DOHH2 (cell line): ENCODE results near the gene LYPD6B.

ENCODE experiments used
- H3F3A ChIP-seq: fragments of 200-600 bp; sonication (generic), shearing (Covaris generic); 2 replicates; pipeline ENCODE4 v1.6.0; 2016; ENCODE audit warnings: antibody characterized with exemption, mild to moderate bottlenecking; ENCODE audit not compliant: control insufficient read depth, insufficient read depth
- H3K27ac ChIP-seq: fragments of 200-600 bp; sonication (generic); 2 replicates; pipeline ENCODE4 v1.5.1; 2014; ENCODE audit warnings: low read depth, mild to moderate bottlenecking, low read length, moderate library complexity
- H3K27me3 ChIP-seq: fragments of 200-600 bp; sonication (generic); 2 replicates; pipeline ENCODE4 v1.6.1; 2014; ENCODE audit warnings: mild to moderate bottlenecking, low read length, mixed read lengths; ENCODE audit not compliant: control insufficient read depth
- H3K36me3 ChIP-seq: fragments of 200-600 bp; sonication (generic); 2 replicates; pipeline ENCODE4 v1.6.1; 2014; ENCODE audit warnings: mild to moderate bottlenecking, low read length, moderate library complexity, mixed read lengths; ENCODE audit not compliant: control insufficient read depth
- H3K4me1 ChIP-seq: fragments of 200-600 bp; sonication (generic); 2 replicates; pipeline ENCODE4 v1.6.1; 2014; ENCODE audit warnings: mild to moderate bottlenecking, low read length, mixed read lengths; ENCODE audit not compliant: control insufficient read depth
- H3K4me2 ChIP-seq: fragments of 200-600 bp; sonication (generic); 2 replicates; pipeline ENCODE4 v1.6.0; 2014; ENCODE audit warnings: mild to moderate bottlenecking, low read length, moderate library complexity
- H3K4me3 ChIP-seq: fragments of 200-600 bp; sonication (generic); 2 replicates; pipeline ENCODE4 v1.5.1; 2014; ENCODE audit warnings: mild to moderate bottlenecking, low read length, mixed read lengths
- H3K79me2 ChIP-seq: fragments of 200-600 bp; sonication (generic); 2 replicates; pipeline ENCODE4 v1.6.1; 2014; ENCODE audit warnings: mild to moderate bottlenecking, low read length, mixed read lengths; ENCODE audit not compliant: control insufficient read depth
- H3K9me2 ChIP-seq: fragments of 200-600 bp; sonication (generic); replicated peaks from 2 replicates; pipeline ENCODE4 v1.6.1; 2014; ENCODE audit warnings: mild to moderate bottlenecking, low read length, mixed read lengths; ENCODE audit not compliant: control insufficient read depth
- H3K9me3 ChIP-seq: fragments of 200-600 bp; sonication (generic); 2 replicates; pipeline ENCODE4 v1.6.1; 2014; ENCODE audit warnings: antibody characterized with exemption, low read length, mixed read lengths; ENCODE audit not compliant: control insufficient read depth, insufficient read depth
- H4K20me1 ChIP-seq: fragments of 200-600 bp; sonication (generic); 2 replicates; pipeline ENCODE4 v1.6.0; 2014; ENCODE audit warnings: low read depth, mild to moderate bottlenecking, antibody characterized with exemption, low read length, moderate library complexity; ENCODE audit not compliant: control insufficient read depth, insufficient read depth
- CTCF ChIP-seq: fragments of 200-600 bp; sonication (generic); IDR thresholded peaks from one replicate; pipeline ENCODE4 v1.5.1; 2014; ENCODE audit warnings: antibody characterized with exemption, mild to moderate bottlenecking, low read depth, low read length; ENCODE audit not compliant: poor library complexity, severe bottlenecking
- EZH2phosphoT487 ChIP-seq: fragments of 200-600 bp; sonication (generic); IDR thresholded peaks from 2 replicates; pipeline ENCODE4 v1.6.1; 2017; ENCODE audit warnings: borderline replicate concordance, mild to moderate bottlenecking, antibody characterized with exemption, low read length, moderate library complexity, mixed read lengths

Gene LYPD6B

DNA sequence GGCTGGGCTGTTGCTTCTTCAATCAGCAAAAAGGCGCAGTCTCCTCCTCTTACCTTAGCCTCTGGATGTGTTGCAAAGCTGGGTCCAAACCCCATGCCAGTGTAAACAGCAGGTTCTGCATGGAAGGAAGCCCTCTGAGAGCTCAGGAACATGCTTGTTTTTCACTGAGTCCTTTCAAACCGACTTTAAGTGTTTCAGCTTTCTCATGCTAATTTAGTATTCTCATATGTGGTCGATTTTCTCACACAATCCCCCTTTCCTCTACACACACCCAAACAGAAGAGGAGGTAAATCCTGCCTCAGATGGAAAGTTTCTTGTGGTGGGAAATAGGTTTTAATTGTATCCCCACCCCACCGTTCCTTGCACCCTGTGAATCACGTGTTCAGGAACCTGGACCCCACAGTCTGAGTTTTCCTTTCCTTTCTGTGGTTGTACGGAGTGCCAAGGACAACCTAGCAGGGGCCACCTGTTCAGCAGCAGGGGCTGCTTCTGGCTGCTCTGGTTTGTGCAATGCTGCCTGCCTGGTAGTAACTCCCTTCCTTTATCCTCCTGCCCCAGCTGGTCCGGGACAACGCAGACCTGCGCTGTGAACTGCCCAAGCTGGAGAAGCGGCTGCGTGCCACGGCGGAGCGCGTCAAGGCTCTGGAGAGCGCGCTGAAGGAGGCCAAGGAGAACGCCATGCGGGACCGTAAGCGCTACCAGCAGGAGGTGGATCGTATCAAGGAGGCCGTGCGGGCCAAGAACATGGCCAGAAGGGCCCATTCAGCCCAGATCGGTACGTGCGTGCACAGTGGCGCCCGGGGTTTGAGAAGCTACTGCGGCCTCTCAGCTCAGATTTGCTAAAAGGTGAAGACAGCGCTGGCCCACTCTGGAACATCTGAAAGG is 28.7 kb upstream of the LYPD6B start:
- Histone ChIP-seq H3K36me3 (peaks cover 17% of the 10 kb centered on the region), H3K79me2 (no peaks in the 10 kb centered on the region), H3K9me2 (no peaks in the 10 kb centered on the region), H3K4me1 (no peaks in the 10 kb centered on the region), H4K20me1 (no peaks in the 10 kb centered on the region), H3K27ac (no peak overlapping the region), H3K9me3 (no peaks in the 10 kb centered on the region), H3K27me3 (no peaks in the 10 kb centered on the region), H3K4me2 (no peak overlapping the region), H3F3A (no peaks in the 10 kb centered on the region), H3K4me3 (no peak overlapping the region)
- no peak for TF ChIP-seq EZH2phosphoT487
- TF ChIP-seq CTCF = no peak

- Histone ChIP-seq H4K20me1 (no peaks in the 10 kb centered on the region), H3K9me3 (no peaks in the 10 kb centered on the region), H3K9me2 (no peaks in the 10 kb centered on the region), H3K36me3 (peaks cover 17% of the 10 kb centered on the region), H3K4me2 (no peak overlapping the region), H3K27ac (no peak overlapping the region), H3K27me3 (no peaks in the 10 kb centered on the region), H3K4me3 (no peak overlapping the region), H3K79me2 (no peaks in the 10 kb centered on the region), H3F3A (no peaks in the 10 kb centered on the region), H3K4me1 (peaks cover 8% of the 10 kb centered on the region)
- TF ChIP-seq CTCF (no peak), EZH2phosphoT487 (no peak)
Observed at GRCh38 chr2:149012545-149012944, 26.0 kb upstream of the LYPD6B start.

GRCh38 chr2:149015501-149015900 is 23.0 kb upstream of the LYPD6B start:
- no peak overlapping the region for H3K27ac ChIP-seq
- peaks cover 15% of the 10 kb centered on the region for H3F3A ChIP-seq
- H3K36me3 ChIP-seq = peaks cover 17% of the 10 kb centered on the region
- no peak overlapping the region for H3K4me3 ChIP-seq
- no peaks in the 10 kb centered on the region for H3K9me3 ChIP-seq
- no peaks in the 10 kb centered on the region for H3K9me2 ChIP-seq
- peaks cover 38% of the 10 kb centered on the region for H3K4me1 ChIP-seq
- no peaks in the 10 kb centered on the region for H3K27me3 ChIP-seq
- H3K79me2 ChIP-seq = 0 out of 2 replicates have a peak, but pooled peaks cover 2% of the 10 kb centered on the region
- TF ChIP-seq EZH2phosphoT487 (no peak), CTCF (no peak)
- H3K4me2 ChIP-seq = no peak overlapping the region
- H4K20me1 ChIP-seq = no peaks in the 10 kb centered on the region
